ENCODE results near the gene ASAP2. TPM values are rescaled to one million over a fixed set of nuclear protein-coding genes. Genes with fewer than 3 reads are reported as not detected.
A peak's percentile ranks its signal among the peaks of the same experiment; 100 is the strongest.

ASAP2 gene
- total RNA-seq, 1 experiment from 2014 or later = 60.3 TPM

GRCh38 chr2:9332853-9333245, 126.2 kb downstream of the ASAP2 start:
- Histone ChIP-seq H3K9me3 (ENCODE audit: insufficient read depth, low read depth) (no peaks in the 10 kb centered on the region), H3K9me2 (ENCODE audit: insufficient read depth) (no peaks in the 10 kb centered on the region), H3K79me2 (ENCODE audit: low read depth) (peaks cover 21% of the 10 kb centered on the region), H3K4me1 (replicated peaks; ENCODE audit: insufficient read depth) (peaks cover 48% of the 10 kb centered on the region), H2AFZ (no peak overlapping the region), H3K4me2 (peak overlapping the region; percentile 14; the same call in 1 of the 2 replicates), H3K4me3 (no peak overlapping the region), H3K27me3 (ENCODE audit: insufficient read depth, low read depth) (no peaks in the 10 kb centered on the region), H3F3A (ENCODE audit: insufficient read depth, low read depth) (peaks cover 71% of the 10 kb centered on the region), H4K20me1 (ENCODE audit: insufficient read depth) (0 out of 2 replicates have a peak, but pooled peaks cover 8% of the 10 kb centered on the region), H3K27ac (peak overlapping the region; percentile 35), H3K36me3 (ENCODE audit: low read depth) (peaks cover 39% of the 10 kb centered on the region)
- ChIA-PET POLR2A (ENCODE audit: unreplicated experiment) (interaction anchor here (0.5 to 0.7 kb wide), 2 partner anchors 23 to 98 kb away, joined by 4 read pairs; no protein-coding TSS in a partner anchor), CTCF (interaction anchor here (0.6 to 1.0 kb wide), 2 partner anchors 141 to 162 kb away, joined by 3 to 10 read pairs; no protein-coding TSS in a partner anchor)
- BruUV-seq (replicated peaks) = no TSS peak
- TF ChIP-seq CTCF (conservative IDR thresholded peaks at IDR 0.05) (no peak), EZH2 (IDR thresholded peaks at IDR 0.05; ENCODE audit: low read depth) (no peak)
- DNase-seq = no peak
- intact Hi-C loops (cut with micrococcal nuclease; ENCODE audit: unreplicated experiment) = loop anchor here (1.0 to 10.0 kb wide), 8 partner anchors 18 to 328 kb away; partner anchors contain the start of genes ASAP2 and MBOAT2

- BruUV-seq (replicated peaks) = no TSS peak
- Histone ChIP-seq H3F3A (ENCODE audit: insufficient read depth, low read depth) (peaks cover 72% of the 10 kb centered on the region), H3K9me3 (ENCODE audit: insufficient read depth, low read depth) (no peaks in the 10 kb centered on the region), H4K20me1 (ENCODE audit: insufficient read depth) (0 out of 2 replicates have a peak, but pooled peaks cover 8% of the 10 kb centered on the region), H3K4me3 (no peak overlapping the region), H2AFZ (no peak overlapping the region), H3K9me2 (ENCODE audit: insufficient read depth) (no peaks in the 10 kb centered on the region), H3K79me2 (ENCODE audit: low read depth) (peaks cover 30% of the 10 kb centered on the region), H3K4me1 (replicated peaks; ENCODE audit: insufficient read depth) (peaks cover 55% of the 10 kb centered on the region), H3K27ac (peak overlapping the region; percentile 50), H3K36me3 (ENCODE audit: low read depth) (peaks cover 35% of the 10 kb centered on the region), H3K4me2 (peak overlapping the region; percentile 14), H3K27me3 (ENCODE audit: insufficient read depth, low read depth) (no peaks in the 10 kb centered on the region)
- POLR2A ChIA-PET (ENCODE audit: unreplicated experiment) = interaction anchor here (0.5 to 0.7 kb wide), 3 partner anchors 23 to 301 kb away, joined by 4 to 36 read pairs (median 4); no protein-coding TSS in a partner anchor
- TF ChIP-seq EZH2 (IDR thresholded peaks at IDR 0.05; ENCODE audit: low read depth) (no peak), CTCF (conservative IDR thresholded peaks at IDR 0.05) (peak; percentile 75)
- peak; percentile 76 to 92 for DNase-seq
- CTCF ChIA-PET = interaction anchor here (0.6 to 1.0 kb wide), 4 partner anchors 140 to 1756 kb away, joined by 3 to 10 read pairs (median 4); no protein-coding TSS in a partner anchor
- intact Hi-C loops (cut with micrococcal nuclease; ENCODE audit: unreplicated experiment) = loop anchor here (1.0 to 10.0 kb wide), 8 partner anchors 18 to 329 kb away; partner anchors contain the start of genes ASAP2 and MBOAT2
These were observed 127.1 kb downstream of the ASAP2 start for GRCh38 chr2:9333591-9334171.

GRCh38 chr2:9334761-9335160, 128.1 kb downstream of the ASAP2 start:
- H3F3A ChIP-seq (ENCODE audit: insufficient read depth, low read depth) = peaks cover 74% of the 10 kb centered on the region
- intact Hi-C loops (cut with micrococcal nuclease; ENCODE audit: unreplicated experiment) = loop anchor here (5.0 to 10.0 kb wide), 3 partner anchors 88 to 330 kb away; partner anchors contain the start of genes CPSF3, ITGB1BP1 and MBOAT2
- H3K9me2 ChIP-seq (ENCODE audit: insufficient read depth) = no peaks in the 10 kb centered on the region
- BruUV-seq (replicated peaks) = TSS peak; percentile 9
- H3K27me3 ChIP-seq (ENCODE audit: insufficient read depth, low read depth) = no peaks in the 10 kb centered on the region
- H3K27ac ChIP-seq = 0 out of 2 replicates have a peak overlapping the region, but pooled peaks have one; percentile 50
- TF ChIP-seq EZH2 (IDR thresholded peaks at IDR 0.05; ENCODE audit: low read depth) = no peak
- H3K4me1 ChIP-seq (replicated peaks; ENCODE audit: insufficient read depth) = peaks cover 66% of the 10 kb centered on the region
- H3K4me3 ChIP-seq = no peak overlapping the region
- POLR2A ChIA-PET (ENCODE audit: unreplicated experiment) = no interaction called here
- H3K79me2 ChIP-seq (ENCODE audit: low read depth) = peaks cover 32% of the 10 kb centered on the region
- H3K9me3 ChIP-seq (ENCODE audit: insufficient read depth, low read depth) = no peaks in the 10 kb centered on the region
- peaks cover 35% of the 10 kb centered on the region for H3K36me3 ChIP-seq (ENCODE audit: low read depth)
- H3K4me2 ChIP-seq = no peak overlapping the region
- 0 out of 2 replicates have a peak, but pooled peaks cover 8% of the 10 kb centered on the region for H4K20me1 ChIP-seq (ENCODE audit: insufficient read depth)
- no peak overlapping the region for H2AFZ ChIP-seq
- no peak for DNase-seq
- CTCF ChIA-PET = no interaction called here

Measured in PC-9 (cell line).